GM18951 (cell line): ENCODE measurements around the gene ALDH3A1.

ENCODE experiments used
- POLR2A ChIP-seq: IDR thresholded peaks from 4 replicates; pipeline ENCODE4 v1.6.1; 2011; ENCODE audit warnings: mild to moderate bottlenecking; ENCODE audit not compliant: insufficient read length, insufficient read depth; ENCODE audit errors: extremely low read depth
- in situ Hi-C: fragments of 300-500 bp; cut with MboI; formaldehyde crosslinking; loops from one replicate; pipeline ENCODE4 v1.12.0; 2022; ENCODE audit warnings: low sequenced_read_pairs, mixed read lengths, inconsistent platforms; ENCODE audit not compliant: unreplicated experiment

The ALDH3A1 gene

DNA sequence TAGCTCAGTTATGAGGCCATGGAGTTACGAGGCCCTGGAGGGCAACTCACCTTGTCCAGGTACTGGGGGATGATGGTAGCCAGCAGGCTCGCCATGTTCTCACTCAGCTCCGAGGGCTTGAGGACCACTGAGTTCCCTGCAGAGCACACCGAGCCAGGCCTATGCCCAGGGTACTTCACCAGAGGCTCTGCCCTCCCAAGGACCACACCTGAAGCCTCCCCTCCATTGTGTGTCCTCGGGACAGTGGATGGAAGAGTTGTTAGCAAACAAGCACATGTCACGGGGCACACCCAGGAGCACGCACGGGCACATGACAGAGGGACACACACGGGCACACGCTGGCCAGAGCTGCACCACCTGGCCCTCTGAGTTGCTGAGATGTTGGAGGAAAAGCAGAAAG, 5.6 kb downstream of the ALDH3A1 start:
- in situ Hi-C loops: no loop called here
- TF ChIP-seq POLR2A: no peak

- in situ Hi-C loops: no loop called here
- TF ChIP-seq POLR2A: no peak
Observed at GRCh38 chr17:19741832-19742457, 6.2 kb downstream of the ALDH3A1 start.

DNA sequence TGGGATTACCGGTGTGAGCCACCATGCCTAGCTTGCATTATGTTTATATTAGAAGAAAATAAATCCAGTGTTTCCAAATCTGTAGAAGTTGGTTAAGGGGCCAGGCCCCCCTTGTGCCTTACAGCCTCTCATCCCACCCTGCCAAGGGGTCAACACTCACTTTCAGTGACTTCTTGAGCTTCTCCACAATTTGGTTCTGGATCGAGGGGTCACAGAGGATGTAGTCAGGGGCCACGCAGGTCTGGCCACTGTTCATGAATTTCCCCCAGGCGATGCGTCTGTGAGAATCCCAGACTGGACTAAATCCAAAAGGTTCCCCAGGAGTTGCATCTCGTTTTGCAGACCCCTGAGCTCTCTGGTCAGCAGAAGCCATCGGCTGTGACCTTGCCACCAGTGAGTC, 7.2 kb downstream of the ALDH3A1 start:
- in situ Hi-C loops: no loop called here
- no peak for TF ChIP-seq POLR2A

DNA sequence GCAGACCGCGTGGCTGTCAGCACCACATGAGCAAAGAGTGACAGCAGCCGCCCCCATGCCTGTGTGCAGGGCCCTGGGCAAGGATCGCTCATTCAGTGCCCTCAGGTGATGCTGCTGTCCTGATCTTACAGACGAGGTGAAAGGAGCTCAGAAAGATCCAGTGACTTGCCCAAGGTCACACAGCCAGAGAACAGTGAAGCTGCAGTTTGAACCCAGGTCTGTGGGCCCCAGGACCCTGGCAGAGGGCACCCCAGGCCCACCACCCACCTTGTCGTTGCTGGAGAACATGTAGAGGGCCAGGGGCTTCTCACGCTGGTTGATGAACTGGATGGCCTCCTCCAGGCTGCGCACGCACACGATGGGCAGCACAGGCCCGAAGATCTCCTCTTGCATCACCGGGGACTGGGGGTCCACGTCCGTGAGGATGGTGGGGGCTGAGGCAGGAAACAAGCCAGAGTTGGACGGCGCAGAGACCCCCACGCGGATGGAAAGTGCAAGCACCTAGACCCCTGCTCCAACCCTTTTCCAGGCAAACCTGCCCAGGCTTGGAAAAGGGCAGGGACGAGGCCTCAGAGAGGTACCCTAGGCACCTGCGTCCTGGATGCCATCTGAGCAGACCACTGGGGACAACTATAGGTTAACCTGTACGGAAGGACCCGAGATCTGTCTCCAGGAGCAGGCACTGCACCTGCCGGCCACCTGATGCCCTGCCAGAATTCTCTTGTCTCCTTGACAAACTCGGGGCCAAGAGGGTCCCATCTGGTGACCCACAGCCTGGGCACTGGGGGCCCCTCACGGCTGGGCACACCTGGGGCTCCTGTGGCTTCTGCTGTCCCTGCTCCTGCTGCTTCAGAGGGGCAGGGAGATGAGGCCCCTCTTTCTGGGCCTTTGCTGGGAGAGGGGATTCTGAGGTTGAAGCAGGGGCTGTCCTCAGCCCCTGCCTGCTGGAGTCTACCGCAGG, 8.6 kb downstream of the ALDH3A1 start:
- in situ Hi-C loops: no loop called here
- no peak for TF ChIP-seq POLR2A

- in situ Hi-C loops: no loop called here
Observed at GRCh38 chr17:19738757-19739156, 9.3 kb downstream of the ALDH3A1 start.

GRCh38 chr17:19738073-19738449, 10.0 kb downstream of the ALDH3A1 start:
- in situ Hi-C loops: no loop called here
- no peak for TF ChIP-seq POLR2A

More at GRCh38 chr17:19738757-19739156, 9.3 kb downstream of the ALDH3A1 start:
- no peak for TF ChIP-seq POLR2A

DNA sequence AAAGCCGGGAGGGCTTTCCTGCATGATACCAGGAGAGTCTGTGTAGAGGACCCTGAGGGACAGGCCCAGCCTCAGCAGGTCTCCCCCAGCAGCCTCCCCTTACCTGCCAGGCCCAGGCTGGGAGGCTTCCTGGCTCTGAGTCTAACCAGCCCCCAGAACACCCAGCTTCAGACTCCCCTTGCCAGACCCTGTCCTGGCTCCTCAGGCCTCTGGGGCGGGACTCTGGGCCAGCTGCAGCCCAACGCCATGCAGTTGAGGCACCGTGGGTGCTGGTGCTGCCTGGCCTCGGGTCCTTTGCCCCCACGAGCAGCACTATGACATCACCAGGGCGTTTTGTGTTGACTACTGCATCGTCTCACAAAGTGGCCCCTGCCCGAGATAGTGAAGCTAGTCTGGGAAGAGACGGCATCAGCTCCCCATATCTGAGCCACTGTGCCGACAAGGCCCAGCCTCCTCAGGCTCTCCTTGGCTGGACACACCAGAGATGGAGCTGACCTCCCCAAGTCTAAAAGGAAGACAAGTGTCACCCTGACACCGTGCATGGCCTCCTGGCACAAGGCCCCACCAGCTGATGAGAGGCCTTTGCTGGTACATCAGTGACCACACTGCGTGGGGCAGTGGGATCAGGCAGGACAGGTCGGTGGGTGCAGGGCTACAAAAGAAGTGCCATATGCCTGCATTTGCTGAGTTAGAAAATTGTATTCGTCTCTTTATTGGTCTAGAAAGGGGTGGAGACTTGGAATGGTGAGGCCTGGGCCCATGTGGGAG, 10.6 kb downstream of the ALDH3A1 start:
- no peak for TF ChIP-seq POLR2A
- in situ Hi-C loops: no loop called here

DNA sequence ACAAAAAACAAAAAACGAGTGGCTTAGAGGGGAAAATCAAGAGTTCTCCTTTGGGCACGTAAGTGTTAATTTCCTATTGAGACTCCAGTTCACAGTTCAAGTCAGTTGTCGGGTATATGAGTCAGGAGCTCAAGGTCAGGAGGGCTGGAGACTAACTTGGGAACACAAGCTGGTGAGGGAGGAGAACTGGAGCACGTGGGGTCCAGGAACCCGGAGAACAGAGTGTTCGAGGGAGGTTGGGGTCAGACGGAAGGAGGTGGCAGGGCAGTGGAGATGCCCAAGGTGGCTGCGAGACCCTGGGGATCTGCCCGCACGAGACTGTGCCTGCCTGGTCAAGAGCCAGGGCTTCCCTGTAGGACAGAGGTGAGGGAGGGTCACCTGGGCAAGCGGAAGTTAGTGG, 12.0 kb downstream of the ALDH3A1 start:
- in situ Hi-C loops: no loop called here
- TF ChIP-seq POLR2A: no peak

- in situ Hi-C loops: no loop called here
- TF ChIP-seq POLR2A: no peak
Observed at GRCh38 chr17:19733953-19734526, 14.1 kb downstream of the ALDH3A1 start.

- no peak for TF ChIP-seq POLR2A
Observed at GRCh38 chr17:19731626-19732025, 16.5 kb downstream of the ALDH3A1 start.

GRCh38 chr17:19730843-19731242, 17.3 kb downstream of the ALDH3A1 start:
- no peak for TF ChIP-seq POLR2A
- in situ Hi-C loops: no loop called here

More at GRCh38 chr17:19731626-19732025, 16.5 kb downstream of the ALDH3A1 start:
- in situ Hi-C loops: no loop called here

DNA sequence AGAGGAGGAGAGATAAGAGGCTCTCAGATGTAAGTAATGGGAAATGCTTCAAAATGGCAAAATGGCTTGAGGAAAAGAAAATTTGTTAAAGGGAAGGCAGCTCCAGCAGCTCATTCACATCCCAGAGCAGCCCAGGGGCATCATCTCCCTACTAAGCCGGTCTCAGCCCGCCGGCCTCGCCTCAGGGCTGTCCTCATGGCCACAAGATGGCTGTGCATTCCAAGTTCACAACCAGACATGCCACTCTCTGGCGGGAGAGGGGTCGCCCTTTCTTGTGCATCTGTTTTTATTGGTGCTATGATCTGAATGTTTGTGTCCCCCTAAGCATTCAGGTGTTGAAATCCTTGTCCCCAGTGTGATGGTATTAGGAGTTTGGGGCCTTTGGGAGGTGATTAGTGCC, 18.2 kb downstream of the ALDH3A1 start:
- in situ Hi-C loops: no loop called here
- no peak for TF ChIP-seq POLR2A

GRCh38 chr17:19728084-19728495, 20.0 kb downstream of the ALDH3A1 start:
- TF ChIP-seq POLR2A: no peak
- in situ Hi-C loops: no loop called here

DNA sequence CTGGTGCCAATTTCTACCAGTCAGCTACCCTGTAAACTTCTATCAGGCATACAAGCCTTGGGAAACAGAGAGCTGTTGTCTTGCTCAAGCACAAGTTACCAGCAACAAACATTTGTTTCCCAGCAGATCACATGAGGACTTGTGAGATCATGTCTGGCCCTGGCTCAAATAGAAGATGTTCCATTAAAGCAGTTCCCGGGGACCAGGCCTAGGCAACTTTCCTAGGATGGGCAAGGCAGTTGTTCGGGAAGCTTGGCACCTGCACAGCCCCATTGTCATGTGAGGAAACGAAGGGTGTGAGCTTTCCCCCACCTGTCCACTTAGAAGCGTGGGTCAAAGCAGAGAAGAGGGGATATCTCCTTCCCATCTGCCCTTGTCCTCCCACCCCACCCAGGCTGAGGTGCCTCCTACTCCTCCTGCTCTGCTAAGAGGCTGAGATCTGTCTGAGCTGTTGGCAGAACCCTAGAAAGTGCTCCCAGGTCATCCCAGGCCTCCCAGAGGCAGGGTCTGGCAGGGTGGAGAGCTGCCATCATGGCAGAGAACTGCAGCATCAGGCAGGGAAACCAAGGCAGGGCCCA, 20.5 kb downstream of the ALDH3A1 start:
- no peak for TF ChIP-seq POLR2A
- in situ Hi-C loops: no loop called here
